Measurements from ENCODE around the gene EBF3.

The EBF3 gene

GRCh38 chr10:129870961-129871621, 93.0 kb downstream of the EBF3 start:
- Histone ChIP-seq H3K4me1 (ENCODE audit: insufficient read depth, low read length) (peaks cover 15% of the 10 kb centered on the region), H3K36me3 (ENCODE audit: insufficient read depth, low read length) (no peaks in the 10 kb centered on the region), H2AFZ (ENCODE audit: low read depth, low read length) (no peak overlapping the region), H3K9me3 (ENCODE audit: low read length) (peaks cover 2% of the 10 kb centered on the region), H3K4me3 (ENCODE audit: low read length) (no peak overlapping the region), H3K27me3 (ENCODE audit: insufficient read depth, low read length) (no peaks in the 10 kb centered on the region)

GRCh38 chr10:129870474-129870757, 93.7 kb downstream of the EBF3 start:
- Histone ChIP-seq H2AFZ (ENCODE audit: low read depth, low read length) (no peak overlapping the region), H3K36me3 (ENCODE audit: insufficient read depth, low read length) (no peaks in the 10 kb centered on the region), H3K9me3 (ENCODE audit: low read length) (peaks cover 2% of the 10 kb centered on the region), H3K4me1 (ENCODE audit: insufficient read depth, low read length) (peaks cover 15% of the 10 kb centered on the region), H3K27me3 (ENCODE audit: insufficient read depth, low read length) (no peaks in the 10 kb centered on the region), H3K4me3 (ENCODE audit: low read length) (no peak overlapping the region)

- Histone ChIP-seq H3K4me3 (ENCODE audit: low read length) (no peak overlapping the region), H2AFZ (ENCODE audit: low read depth, low read length) (no peak overlapping the region), H3K36me3 (ENCODE audit: insufficient read depth, low read length) (no peaks in the 10 kb centered on the region), H3K4me1 (ENCODE audit: insufficient read depth, low read length) (peaks cover 15% of the 10 kb centered on the region), H3K9me3 (ENCODE audit: low read length) (peaks cover 2% of the 10 kb centered on the region), H3K27me3 (ENCODE audit: insufficient read depth, low read length) (no peaks in the 10 kb centered on the region)
Measured at GRCh38 chr10:129869596-129870473, 94.2 kb downstream of the EBF3 start.

- no peak overlapping the region for H2AFZ ChIP-seq (ENCODE audit: low read depth, low read length)
- H3K4me3 ChIP-seq (ENCODE audit: low read length): no peak overlapping the region
- H3K36me3 ChIP-seq (ENCODE audit: insufficient read depth, low read length): no peaks in the 10 kb centered on the region
- H3K27me3 ChIP-seq (ENCODE audit: insufficient read depth, low read length): no peaks in the 10 kb centered on the region
- H3K4me1 ChIP-seq (ENCODE audit: insufficient read depth, low read length): peaks cover 18% of the 10 kb centered on the region
- no peaks in the 10 kb centered on the region for H3K9me3 ChIP-seq (ENCODE audit: low read length)
Measured at GRCh38 chr10:129868449-129869035, 95.5 kb downstream of the EBF3 start.

GRCh38 chr10:129867631-129868179, 96.4 kb downstream of the EBF3 start:
- Histone ChIP-seq H3K27me3 (ENCODE audit: insufficient read depth, low read length) (no peaks in the 10 kb centered on the region), H3K9me3 (ENCODE audit: low read length) (no peaks in the 10 kb centered on the region), H2AFZ (ENCODE audit: low read depth, low read length) (no peak overlapping the region), H3K4me1 (ENCODE audit: insufficient read depth, low read length) (peaks cover 25% of the 10 kb centered on the region), H3K36me3 (ENCODE audit: insufficient read depth, low read length) (no peaks in the 10 kb centered on the region), H3K4me3 (ENCODE audit: low read length) (no peak overlapping the region)

GRCh38 chr10:129866894-129867293, 97.2 kb downstream of the EBF3 start:
- Histone ChIP-seq H3K9me3 (ENCODE audit: low read length) (no peaks in the 10 kb centered on the region), H3K27me3 (ENCODE audit: insufficient read depth, low read length) (no peaks in the 10 kb centered on the region), H2AFZ (ENCODE audit: low read depth, low read length) (no peak overlapping the region), H3K36me3 (ENCODE audit: insufficient read depth, low read length) (no peaks in the 10 kb centered on the region), H3K4me3 (ENCODE audit: low read length) (no peak overlapping the region), H3K4me1 (ENCODE audit: insufficient read depth, low read length) (peaks cover 25% of the 10 kb centered on the region)

- H3K4me1 ChIP-seq (ENCODE audit: insufficient read depth, low read length): peaks cover 21% of the 10 kb centered on the region
- no peak overlapping the region for H3K4me3 ChIP-seq (ENCODE audit: low read length)
- H3K36me3 ChIP-seq (ENCODE audit: insufficient read depth, low read length): no peaks in the 10 kb centered on the region
- H2AFZ ChIP-seq (ENCODE audit: low read depth, low read length): no peak overlapping the region
- H3K9me3 ChIP-seq (ENCODE audit: low read length): no peaks in the 10 kb centered on the region
- no peaks in the 10 kb centered on the region for H3K27me3 ChIP-seq (ENCODE audit: insufficient read depth, low read length)
Measured at GRCh38 chr10:129865960-129866359, 98.1 kb downstream of the EBF3 start.

GRCh38 chr10:129865413-129865812, 98.7 kb downstream of the EBF3 start:
- Histone ChIP-seq H3K9me3 (ENCODE audit: low read length) (no peaks in the 10 kb centered on the region), H3K36me3 (ENCODE audit: insufficient read depth, low read length) (no peaks in the 10 kb centered on the region), H3K4me1 (ENCODE audit: insufficient read depth, low read length) (peaks cover 21% of the 10 kb centered on the region), H3K27me3 (ENCODE audit: insufficient read depth, low read length) (no peaks in the 10 kb centered on the region), H2AFZ (ENCODE audit: low read depth, low read length) (no peak overlapping the region), H3K4me3 (ENCODE audit: low read length) (no peak overlapping the region)

GRCh38 chr10:129864601-129865126, 99.4 kb downstream of the EBF3 start:
- H3K4me1 ChIP-seq (ENCODE audit: insufficient read depth, low read length): peaks cover 20% of the 10 kb centered on the region
- no peak overlapping the region for H3K4me3 ChIP-seq (ENCODE audit: low read length)
- no peaks in the 10 kb centered on the region for H3K9me3 ChIP-seq (ENCODE audit: low read length)
- no peaks in the 10 kb centered on the region for H3K27me3 ChIP-seq (ENCODE audit: insufficient read depth, low read length)
- H2AFZ ChIP-seq (ENCODE audit: low read depth, low read length): no peak overlapping the region
- no peaks in the 10 kb centered on the region for H3K36me3 ChIP-seq (ENCODE audit: insufficient read depth, low read length)

GRCh38 chr10:129864082-129864481, 100.0 kb downstream of the EBF3 start:
- H3K36me3 ChIP-seq (ENCODE audit: insufficient read depth, low read length): no peaks in the 10 kb centered on the region
- H2AFZ ChIP-seq (ENCODE audit: low read depth, low read length): no peak overlapping the region
- H3K4me3 ChIP-seq (ENCODE audit: low read length): no peak overlapping the region
- peaks cover 16% of the 10 kb centered on the region for H3K4me1 ChIP-seq (ENCODE audit: insufficient read depth, low read length)
- H3K27me3 ChIP-seq (ENCODE audit: insufficient read depth, low read length): no peaks in the 10 kb centered on the region
- H3K9me3 ChIP-seq (ENCODE audit: low read length): no peaks in the 10 kb centered on the region

- Histone ChIP-seq H3K9me3 (ENCODE audit: low read length) (no peaks in the 10 kb centered on the region), H3K4me3 (ENCODE audit: low read length) (no peak overlapping the region), H3K27me3 (ENCODE audit: insufficient read depth, low read length) (no peaks in the 10 kb centered on the region), H3K36me3 (ENCODE audit: insufficient read depth, low read length) (no peaks in the 10 kb centered on the region), H3K4me1 (ENCODE audit: insufficient read depth, low read length) (peaks cover 10% of the 10 kb centered on the region), H2AFZ (ENCODE audit: low read depth, low read length) (peak overlapping the region; percentile 37)
Measured at GRCh38 chr10:129863201-129863663, 100.8 kb downstream of the EBF3 start.

- H3K9me3 ChIP-seq (ENCODE audit: low read length): peaks cover 1% of the 10 kb centered on the region
- H3K4me1 ChIP-seq (ENCODE audit: insufficient read depth, low read length): peaks cover 10% of the 10 kb centered on the region
- no peak overlapping the region for H2AFZ ChIP-seq (ENCODE audit: low read depth, low read length)
- no peak overlapping the region for H3K4me3 ChIP-seq (ENCODE audit: low read length)
- H3K36me3 ChIP-seq (ENCODE audit: insufficient read depth, low read length): no peaks in the 10 kb centered on the region
- H3K27me3 ChIP-seq (ENCODE audit: insufficient read depth, low read length): no peaks in the 10 kb centered on the region
Measured at GRCh38 chr10:129861776-129862531, 102.1 kb downstream of the EBF3 start.
